Activated CD8-positive, alpha-beta memory T cell treated with anti-CD3 and anti-CD28 coated beads for 48 hours (primary cell): ENCODE measurements around the gene NAT8L.

ENCODE experiments used
- DNase-seq, 3 experiments: peaks; one replicate each; pipeline ENCODE4 v3.0.0-alpha.2; 2020; ENCODE audit warnings: low read depth in 2 of 3, low spot score in 2 of 3

Gene NAT8L

GRCh38 chr4:2091990-2092668, 33.0 kb downstream of the NAT8L start:
- no peak for DNase-seq

GRCh38 chr4:2092669-2093053, 33.5 kb downstream of the NAT8L start:
- no peak for DNase-seq

- DNase-seq: no peak
These were observed 34.1 kb downstream of the NAT8L start for GRCh38 chr4:2093265-2093664.

GRCh38 chr4:2094545-2094944, 35.4 kb downstream of the NAT8L start:
- no peak for DNase-seq

- no peak for DNase-seq
These were observed 36.3 kb downstream of the NAT8L start for GRCh38 chr4:2095236-2096072.

GRCh38 chr4:2096073-2096609, 37.0 kb downstream of the NAT8L start:
- DNase-seq: no peak

GRCh38 chr4:2101346-2102044, 42.4 kb downstream of the NAT8L start:
- DNase-seq: no peak

- no peak for DNase-seq
These were observed 43.1 kb downstream of the NAT8L start for GRCh38 chr4:2102045-2102883.

GRCh38 chr4:2103127-2103842, 44.2 kb downstream of the NAT8L start:
- no peak for DNase-seq

- DNase-seq: no peak
These were observed 44.9 kb downstream of the NAT8L start for GRCh38 chr4:2103843-2104547.

- no peak for DNase-seq
These were observed 45.6 kb downstream of the NAT8L start for GRCh38 chr4:2104556-2105345.

- no peak for DNase-seq
These were observed 46.4 kb downstream of the NAT8L start for GRCh38 chr4:2105559-2105958.

GRCh38 chr4:2116687-2117400, 57.7 kb downstream of the NAT8L start:
- DNase-seq: no peak
